Measurements from ENCODE around the gene DPP10. TPM values are rescaled to one million over a fixed set of nuclear protein-coding genes. Genes with fewer than 3 reads are reported as not detected.

DPP10 gene
- total and polyA plus RNA-seq, 10 of the 15 experiments (the other 5 are each of a cell fraction or from before 2014, with no cell fraction given), result not detected

DNA sequence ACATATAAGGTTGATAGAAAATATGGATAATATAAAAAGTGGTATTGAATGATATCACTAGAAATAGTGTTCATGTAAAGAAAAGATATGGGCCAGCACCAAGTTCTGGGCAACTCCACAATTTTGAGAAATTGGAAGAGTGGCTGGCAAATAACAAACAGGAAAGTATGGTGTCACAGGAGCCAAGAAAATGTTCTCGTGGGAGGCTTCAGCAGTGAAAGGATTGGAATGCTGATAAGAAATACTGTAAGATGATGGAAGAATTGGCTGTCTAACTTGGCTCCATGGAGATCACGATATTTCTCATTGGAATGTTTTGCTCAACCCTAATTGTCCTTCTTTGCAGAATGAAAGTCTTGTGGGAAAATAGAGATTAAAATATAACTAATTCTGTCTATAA is 856.8 kb downstream of the DPP10 start:
- in situ Hi-C loops (cut with MboI), result no loop called here
- POLR2A ChIA-PET, result no interaction called here
- RAD21 ChIA-PET (ENCODE audit: unreplicated experiment), result no interaction called here
- no peak for DNase-seq (ENCODE audit: low read depth, low spot score)
- no peak overlapping the region for H2AFZ ChIP-seq (ENCODE audit: control insufficient read depth, low read depth, low read length)
- H4K20me1 ChIP-seq (ENCODE audit: control insufficient read depth, insufficient read depth), result no peaks in the 10 kb centered on the region
- intact Hi-C loops (cut with micrococcal nuclease; ENCODE audit: unreplicated experiment), result no loop called here
- no TSS peak for BruUV-seq (replicated peaks)
- CTCF ChIA-PET, result no interaction called here
- SMC1A ChIA-PET (ENCODE audit: uncharacterized antibody, unreplicated experiment), result interaction anchor here (1.0 kb wide), 1 partner anchor 18 kb away, joined by 3 read pairs; no protein-coding TSS in a partner anchor
- no peaks in the 10 kb centered on the region for H3K36me3 ChIP-seq (ENCODE audit: control insufficient read depth in 2 of 2, insufficient read depth in 2 of 2, low read length in 1 of 2)
- no peak for TF ChIP-seq MEF2A (IDR thresholded peaks at IDR 0.05; ENCODE audit: insufficient read depth, low read depth, low read length)
- TF ChIP-seq NR2C2 (IDR thresholded peaks at IDR 0.05; ENCODE audit: borderline replicate concordance, control insufficient read depth, insufficient read length, low read depth), result no peak
- no peak for TF ChIP-seq SMAD1 (IDR thresholded peaks at IDR 0.05; ENCODE audit: low read depth, partially characterized antibody)
- TF ChIP-seq TCF12 (IDR thresholded peaks at IDR 0.05; ENCODE audit: low read depth, low read length), result no peak
- no peak for TF ChIP-seq BCLAF1 (IDR thresholded peaks at IDR 0.05)
- TF ChIP-seq, protein P1, sequence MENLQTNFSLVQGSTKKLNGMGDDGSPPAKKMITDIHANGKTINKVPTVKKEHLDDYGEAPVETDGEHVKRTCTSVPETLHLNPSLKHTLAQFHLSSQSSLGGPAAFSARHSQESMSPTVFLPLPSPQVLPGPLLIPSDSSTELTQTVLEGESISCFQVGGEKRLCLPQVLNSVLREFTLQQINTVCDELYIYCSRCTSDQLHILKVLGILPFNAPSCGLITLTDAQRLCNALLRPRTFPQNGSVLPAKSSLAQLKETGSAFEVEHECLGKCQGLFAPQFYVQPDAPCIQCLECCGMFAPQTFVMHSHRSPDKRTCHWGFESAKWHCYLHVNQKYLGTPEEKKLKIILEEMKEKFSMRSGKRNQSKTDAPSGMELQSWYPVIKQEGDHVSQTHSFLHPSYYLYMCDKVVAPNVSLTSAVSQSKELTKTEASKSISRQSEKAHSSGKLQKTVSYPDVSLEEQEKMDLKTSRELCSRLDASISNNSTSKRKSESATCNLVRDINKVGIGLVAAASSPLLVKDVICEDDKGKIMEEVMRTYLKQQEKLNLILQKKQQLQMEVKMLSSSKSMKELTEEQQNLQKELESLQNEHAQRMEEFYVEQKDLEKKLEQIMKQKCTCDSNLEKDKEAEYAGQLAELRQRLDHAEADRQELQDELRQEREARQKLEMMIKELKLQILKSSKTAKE (IDR thresholded peaks at IDR 0.05; ENCODE audit: low read depth, poor library complexity, severe bottlenecking), result no peak
- no peak for TF ChIP-seq ATF2 (IDR thresholded peaks at IDR 0.05; ENCODE audit: low read length)
- no peak overlapping the region for H3K4me2 ChIP-seq (ENCODE audit: control insufficient read depth, insufficient read depth)
- no peak overlapping the region for H3K27ac ChIP-seq (ENCODE audit: control insufficient read depth, insufficient read depth)
- H3K79me2 ChIP-seq (ENCODE audit: control insufficient read depth, insufficient read depth, low read length), result no peaks in the 10 kb centered on the region
- H3K4me1 ChIP-seq (ENCODE audit: control insufficient read depth, insufficient read depth, low read length), result no peaks in the 10 kb centered on the region
- ATAC-seq, result no peak
- no peaks in the 10 kb centered on the region for H3K9me3 ChIP-seq (replicated peaks; ENCODE audit: control insufficient read depth, insufficient read depth, low read length)
- no peak for FAIRE-seq
- no peak overlapping the region for H3K4me3 ChIP-seq
- 0% methylated on average over 2 of the region's 2 CpGs for WGBS (ENCODE audit: insufficient coverage, insufficient replicate concordance, low lambda C conversion rate, missing lambda C conversion rate)
- H3K9ac ChIP-seq (ENCODE audit: control insufficient read depth, insufficient read depth, low read length), result no peak overlapping the region
- H3K27me3 ChIP-seq (replicated peaks in 1 of 2; ENCODE audit: control insufficient read depth in 2 of 2, insufficient read depth in 2 of 2, low read length in 1 of 2), result no peaks in the 10 kb centered on the region

Measured in GM12878 (cell line).